GM18505 (cell line): ENCODE measurements around the gene POFUT2.

Experiments
- ATAC-seq: cut with Tn5 transposase; IDR thresholded peaks from one replicate; pipeline ENCODE4 v1.9.1; 2021; ENCODE audit not compliant: unreplicated experiment
- POLR2A ChIP-seq: IDR thresholded peaks from 4 replicates; pipeline ENCODE4 v1.6.1; 2011; ENCODE audit warnings: borderline replicate concordance; ENCODE audit not compliant: insufficient read depth, insufficient read length; ENCODE audit errors: extremely low read depth

Gene POFUT2, protein sequence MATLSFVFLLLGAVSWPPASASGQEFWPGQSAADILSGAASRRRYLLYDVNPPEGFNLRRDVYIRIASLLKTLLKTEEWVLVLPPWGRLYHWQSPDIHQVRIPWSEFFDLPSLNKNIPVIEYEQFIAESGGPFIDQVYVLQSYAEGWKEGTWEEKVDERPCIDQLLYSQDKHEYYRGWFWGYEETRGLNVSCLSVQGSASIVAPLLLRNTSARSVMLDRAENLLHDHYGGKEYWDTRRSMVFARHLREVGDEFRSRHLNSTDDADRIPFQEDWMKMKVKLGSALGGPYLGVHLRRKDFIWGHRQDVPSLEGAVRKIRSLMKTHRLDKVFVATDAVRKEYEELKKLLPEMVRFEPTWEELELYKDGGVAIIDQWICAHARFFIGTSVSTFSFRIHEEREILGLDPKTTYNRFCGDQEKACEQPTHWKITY

DNA sequence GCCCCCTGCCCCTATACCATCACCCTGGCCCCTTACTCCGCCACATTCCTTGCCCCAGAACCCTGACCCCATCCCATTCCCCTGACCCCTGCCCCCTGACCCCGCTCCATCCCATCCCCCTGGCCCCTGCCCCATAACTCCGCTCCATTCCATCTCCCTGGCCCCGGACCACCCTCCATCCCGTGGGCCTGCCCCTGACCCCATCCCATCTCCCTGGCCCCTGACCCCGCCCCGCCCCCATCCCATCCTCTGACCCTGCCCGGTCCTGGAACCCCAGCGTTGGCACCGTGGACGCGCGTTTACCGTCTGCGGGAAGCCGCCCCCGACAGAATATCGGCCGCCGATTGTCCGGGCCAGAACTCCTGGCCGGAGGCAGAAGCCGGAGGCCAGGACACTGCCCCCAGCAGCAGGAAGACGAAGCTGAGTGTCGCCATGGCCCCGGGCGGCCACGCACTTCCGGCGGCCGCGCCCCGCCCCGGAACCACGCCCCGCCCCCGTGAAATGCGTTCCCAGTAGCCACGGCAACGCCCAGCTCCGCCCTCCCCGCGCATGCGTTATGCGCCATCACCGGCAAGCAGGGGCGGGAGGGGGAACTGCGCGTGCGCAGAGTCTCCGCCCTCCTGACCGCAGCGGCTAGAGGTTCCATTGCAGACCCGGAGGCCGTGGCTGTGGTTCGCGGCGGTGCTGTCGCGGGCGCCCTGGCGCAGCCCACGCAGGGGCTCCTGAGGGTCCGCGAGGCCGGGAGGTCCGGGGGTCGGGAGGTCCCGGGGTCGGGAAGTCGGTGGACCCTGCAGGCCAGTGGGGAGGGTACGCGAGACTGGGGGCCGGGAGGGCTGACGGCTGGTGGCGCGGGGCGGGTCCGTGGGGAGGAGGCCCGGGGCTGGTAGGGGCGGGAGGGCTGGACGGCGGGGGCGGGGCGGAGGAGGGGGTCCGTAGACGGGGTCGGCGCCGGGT, at the start of gene POFUT2:
Gene POFUT2, minus strand, starts transcription at position 458 of the 954 bp plus-strand sequence. Its CDS starts 24 bp downstream, at position 434.
- peak; percentile 80 for ATAC-seq

DNA sequence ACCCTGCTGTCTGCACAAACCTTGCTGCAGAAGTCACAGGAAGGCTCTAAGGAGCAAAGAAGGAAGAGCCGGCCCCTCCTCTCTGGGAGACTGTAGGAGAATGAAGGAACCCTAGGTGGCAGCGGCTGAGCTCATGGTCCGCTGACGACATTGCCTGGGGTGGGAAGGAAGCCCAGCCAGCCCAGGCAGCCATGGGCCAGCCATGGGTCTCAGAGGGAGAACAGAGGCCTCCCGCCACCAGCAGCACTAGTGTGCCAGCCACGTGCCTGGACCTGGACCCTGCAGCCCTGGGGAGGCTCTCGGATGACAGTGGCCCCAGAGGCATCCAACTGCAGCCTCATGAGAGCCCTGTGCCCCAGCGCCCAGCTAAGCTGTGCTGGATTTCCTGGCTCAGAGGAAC, 49.2 kb upstream of the POFUT2 start:
- no peak for TF ChIP-seq POLR2A
- no peak for ATAC-seq

More for the DNA sequence above, at the start of gene POFUT2:
- peak; percentile 77 for TF ChIP-seq POLR2A

DNA sequence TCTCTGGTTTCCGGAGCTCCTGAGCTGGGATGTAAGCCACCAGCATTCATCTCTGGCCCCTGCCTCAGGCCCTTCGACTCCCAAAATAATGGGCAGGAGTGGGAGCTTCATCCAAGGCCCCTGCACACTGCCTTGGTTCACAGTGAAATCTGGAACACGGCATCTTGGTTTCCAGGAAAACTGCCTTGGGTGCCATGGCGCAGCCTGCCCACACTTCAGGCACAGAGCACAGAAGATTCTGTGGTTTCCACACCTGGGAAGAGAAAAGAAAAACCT, 48.8 kb upstream of the POFUT2 start:
- no peak for TF ChIP-seq POLR2A

DNA sequence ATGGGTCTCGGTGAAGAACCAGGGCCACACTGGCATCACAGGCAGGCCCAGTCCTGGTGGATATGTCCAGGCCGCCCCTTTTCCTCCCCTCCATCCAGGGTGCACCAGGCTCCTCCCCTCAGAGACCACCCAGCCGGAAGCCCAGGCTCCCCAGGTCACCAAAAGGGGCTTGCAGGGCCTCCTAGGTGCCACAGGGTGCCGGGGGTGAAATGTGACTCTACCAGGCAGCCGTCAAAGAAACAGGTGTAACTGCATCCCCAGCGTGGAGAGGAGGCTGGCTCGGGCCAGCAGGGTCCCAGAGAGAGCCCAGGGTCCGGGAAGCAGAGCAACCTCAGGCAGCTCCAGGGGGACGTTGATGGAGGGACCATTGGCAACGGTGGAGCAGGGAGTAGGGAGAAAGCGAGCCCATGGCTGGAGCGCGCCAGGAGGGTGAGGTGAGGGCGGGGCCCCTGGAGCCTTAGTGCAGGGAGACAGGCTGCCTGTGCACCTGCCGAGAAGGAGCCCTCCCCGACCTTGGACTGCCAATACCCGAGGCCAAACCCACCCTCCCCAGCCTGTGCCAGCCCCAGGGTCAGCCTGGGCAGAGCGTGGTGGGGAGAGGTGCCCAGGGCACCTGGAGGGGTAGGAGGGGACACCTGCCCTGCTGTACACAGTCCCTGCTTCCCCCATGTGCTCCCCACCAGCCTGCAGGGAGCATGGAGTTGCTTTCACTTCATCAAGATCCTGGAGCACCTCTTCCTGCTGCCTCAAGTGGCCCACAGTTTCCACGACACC, 48.3 kb upstream of the POFUT2 start:
- ATAC-seq: no peak
- no peak for TF ChIP-seq POLR2A

More for the DNA sequence above, 48.8 kb upstream of the POFUT2 start:
- ATAC-seq: no peak

DNA sequence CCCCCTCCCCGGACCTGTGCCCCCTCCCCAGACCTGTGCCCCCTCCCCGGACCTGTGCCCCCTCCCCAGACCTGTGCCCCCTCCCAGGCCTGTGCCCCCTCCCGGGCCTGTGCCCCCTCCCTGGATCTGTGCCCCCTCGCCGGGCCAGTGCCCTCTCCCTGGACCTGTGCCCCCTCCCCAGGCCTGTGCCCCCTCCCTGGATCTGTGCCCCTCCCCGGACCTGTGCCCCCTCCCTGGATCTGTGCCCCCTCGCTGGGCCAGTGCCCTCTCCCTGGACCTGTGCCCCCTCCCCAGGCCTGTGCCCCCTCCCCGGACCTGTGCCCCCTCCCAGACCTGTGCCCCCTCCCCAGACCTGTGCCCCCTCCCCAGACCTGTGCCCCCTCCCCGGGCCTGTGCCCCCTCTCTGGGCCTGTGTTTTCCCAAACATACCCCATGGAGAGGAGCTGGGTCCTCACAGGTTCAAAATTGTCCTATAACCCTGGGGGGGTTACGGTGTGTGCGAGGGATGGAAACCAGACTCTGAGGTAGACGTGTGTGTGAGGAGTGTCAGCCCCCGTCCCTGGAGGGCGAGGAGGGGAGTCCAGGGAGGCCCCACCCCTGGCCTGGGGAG, 47.6 kb upstream of the POFUT2 start:
- TF ChIP-seq POLR2A: no peak
- ATAC-seq: no peak

DNA sequence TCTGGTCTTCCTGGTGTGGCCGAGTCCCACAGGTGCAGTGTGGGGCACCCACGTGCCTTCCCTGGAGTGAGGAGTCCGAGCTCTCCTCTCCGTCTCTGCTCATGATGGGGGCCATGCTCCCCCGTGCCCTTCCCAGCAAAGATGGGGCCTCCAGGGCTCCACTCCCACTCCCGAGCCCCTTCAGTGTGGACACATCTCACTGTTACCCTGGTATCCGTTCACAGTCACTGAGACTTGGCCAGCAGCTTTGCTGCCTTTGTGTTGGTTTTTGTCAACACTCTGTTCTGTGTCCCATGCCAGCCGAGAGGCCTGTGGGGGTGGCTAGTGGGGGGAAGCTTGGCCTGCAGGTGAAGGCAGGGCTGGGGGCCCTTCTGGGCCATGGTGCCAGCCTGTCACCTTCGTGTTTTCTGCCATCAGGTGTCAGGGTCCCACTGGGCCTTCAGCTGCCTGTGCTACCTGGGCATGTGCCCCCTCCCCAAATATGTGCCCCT, 46.9 kb upstream of the POFUT2 start:
- no peak for ATAC-seq
- TF ChIP-seq POLR2A: no peak

DNA sequence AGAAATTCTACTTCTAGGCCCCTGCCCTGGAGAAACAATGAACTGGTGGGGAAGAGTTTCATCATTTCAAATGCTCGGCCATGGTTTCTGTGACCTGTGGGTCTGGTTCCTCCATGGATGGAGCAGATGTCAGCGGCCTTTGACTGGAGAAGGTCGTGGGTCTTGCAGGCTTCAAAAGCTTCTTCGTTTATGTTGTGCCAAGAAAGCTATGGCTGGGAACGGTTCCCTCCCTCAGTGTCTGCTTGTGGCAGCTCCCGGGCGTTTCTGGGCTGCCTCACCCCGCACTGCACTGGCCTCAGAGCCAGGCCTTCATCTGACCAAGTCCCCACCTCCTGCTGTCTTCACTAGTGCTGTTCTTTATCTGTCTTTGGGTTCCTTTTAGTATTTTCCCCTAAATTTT, 46.4 kb upstream of the POFUT2 start:
- TF ChIP-seq POLR2A: no peak
- ATAC-seq: no peak

DNA sequence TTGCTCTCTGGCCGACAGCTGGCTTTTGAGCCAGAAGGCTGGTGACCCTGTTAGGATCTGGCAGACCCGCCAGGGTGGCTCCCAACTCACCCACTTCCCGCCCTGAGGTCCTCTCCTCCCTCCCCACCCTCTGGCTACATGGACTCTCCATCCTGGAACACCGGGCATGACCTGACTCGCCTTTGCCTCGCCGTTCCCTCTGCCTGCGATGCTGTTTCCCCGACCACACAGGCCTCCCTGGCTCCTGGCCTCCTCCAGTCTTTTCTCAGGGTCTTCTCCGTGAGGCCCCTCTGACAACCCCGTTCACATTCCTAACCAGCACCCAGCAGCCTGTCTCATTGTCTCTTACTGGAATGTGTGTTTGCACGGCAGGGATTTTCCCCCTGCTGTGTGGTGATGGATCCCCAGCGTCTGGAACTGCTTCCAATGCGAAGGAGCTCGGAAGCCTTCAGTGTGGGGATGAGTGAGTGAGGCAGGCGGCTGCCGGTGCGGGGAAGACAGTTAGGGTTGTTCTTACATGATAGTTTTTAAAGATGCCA, 46.0 kb upstream of the POFUT2 start:
- TF ChIP-seq POLR2A: no peak
- ATAC-seq: no peak

DNA sequence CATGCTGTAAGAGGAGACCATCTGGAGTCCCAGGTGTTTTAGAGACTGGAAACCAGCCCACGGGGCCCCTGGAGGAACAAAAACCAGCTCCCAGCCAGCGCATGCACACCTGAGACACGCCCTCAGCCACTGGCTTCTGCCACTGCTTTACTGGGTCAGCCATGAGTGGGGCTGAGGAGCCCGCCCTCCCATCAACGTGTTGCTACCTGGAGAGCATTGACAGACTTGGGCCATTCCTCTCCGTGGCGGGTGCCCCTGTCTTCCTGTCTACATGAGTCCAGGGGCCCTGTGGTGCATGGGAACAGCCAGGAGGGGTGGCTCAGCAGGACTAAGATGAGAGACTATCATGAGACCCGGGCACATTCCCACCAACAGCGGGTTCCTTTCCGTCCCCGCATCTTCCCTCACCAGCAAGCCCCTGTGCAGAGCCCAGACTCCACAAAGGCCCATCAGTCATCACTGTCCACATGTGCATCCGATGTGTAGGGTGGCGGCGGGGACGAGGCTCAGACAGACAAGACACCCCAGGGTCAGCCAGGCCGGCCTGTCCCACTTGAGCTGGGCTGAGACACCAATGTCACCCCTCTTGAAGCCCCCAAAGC, 45.4 kb upstream of the POFUT2 start:
- no peak for ATAC-seq
- no peak for TF ChIP-seq POLR2A

DNA sequence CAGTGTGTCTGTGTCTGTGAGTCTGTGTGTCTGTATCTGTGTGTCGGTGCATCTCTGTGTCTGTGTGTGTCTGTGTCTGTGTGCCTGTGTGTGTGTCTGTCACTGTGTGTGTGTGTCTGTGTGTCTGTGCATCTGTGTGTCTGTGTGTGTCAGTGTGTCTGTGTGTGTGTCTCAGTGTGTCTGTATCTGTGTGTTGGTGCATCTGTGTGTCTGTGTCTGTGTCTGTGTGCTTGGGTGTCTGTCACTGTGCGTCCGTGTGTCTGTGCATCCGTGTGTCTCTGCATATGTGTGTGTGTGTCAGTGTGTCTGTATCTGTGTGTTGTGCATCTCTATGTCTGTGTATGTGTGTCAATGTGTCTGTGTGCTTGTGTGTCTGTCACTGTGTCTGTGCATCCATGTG, 44.7 kb upstream of the POFUT2 start:
- no peak for ATAC-seq
- no peak for TF ChIP-seq POLR2A

DNA sequence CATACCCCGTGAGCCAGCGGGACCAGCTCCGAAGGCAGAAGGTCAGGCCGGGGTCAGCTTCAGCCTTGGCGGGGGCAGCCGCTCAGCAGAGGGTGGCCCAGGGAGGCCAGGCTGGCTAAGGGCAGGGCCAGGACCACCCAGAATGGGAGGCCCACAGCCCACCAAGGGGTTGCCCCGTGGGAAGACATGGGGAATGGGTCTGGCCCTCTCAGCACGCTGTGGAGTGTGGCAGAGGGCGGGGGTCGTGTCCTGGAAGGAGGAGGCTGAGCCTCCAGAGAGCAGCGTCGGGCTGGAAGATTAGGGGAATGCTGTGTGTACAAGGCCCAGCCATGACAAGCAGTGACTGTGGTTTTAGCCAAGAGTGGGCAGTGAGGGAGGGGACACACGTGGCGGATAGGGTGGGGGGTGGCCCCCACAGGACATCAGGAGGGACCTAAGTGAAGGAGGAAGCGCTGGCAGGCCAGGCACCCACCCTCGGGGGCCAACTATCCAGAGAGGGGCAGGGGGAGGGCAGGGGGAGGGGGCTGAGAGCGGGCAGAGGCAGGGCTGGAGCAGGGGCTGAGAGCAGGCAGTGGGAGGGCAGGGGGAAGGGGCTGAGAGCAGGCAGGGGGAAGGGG, 43.9 kb upstream of the POFUT2 start:
- ATAC-seq: no peak
- TF ChIP-seq POLR2A: no peak
